ENCODE results near the gene BTN1A1. TPM values are rescaled to one million over a fixed set of nuclear protein-coding genes. Genes with fewer than 3 reads are reported as not detected.

The BTN1A1 gene
- total RNA-seq, 6 experiments from 2014 or later: not detected

- no peaks in the 10 kb centered on the region; the same call in 1 of the 2 replicates for H3K9me3 Mint-ChIP-seq
- H3K4me1 Mint-ChIP-seq (ENCODE audit: low read depth): peaks cover 33% of the 10 kb centered on the region
- no peak overlapping the region for H3K27ac Mint-ChIP-seq
- DNase-seq: no peak
- no peak overlapping the region for H3K4me3 Mint-ChIP-seq
- peaks cover 9% of the 10 kb centered on the region; the same call in 1 of the 2 replicates for H3K36me3 Mint-ChIP-seq (ENCODE audit: low read depth)
- peaks cover 7% of the 10 kb centered on the region for H3K27me3 Mint-ChIP-seq (ENCODE audit: insufficient read depth)
- TF ChIP-seq CTCF (IDR thresholded peaks at IDR 0.05): no peak
These were observed 24.7 kb downstream of the BTN1A1 start for GRCh38 chr6:26524722-26525370.

DNA sequence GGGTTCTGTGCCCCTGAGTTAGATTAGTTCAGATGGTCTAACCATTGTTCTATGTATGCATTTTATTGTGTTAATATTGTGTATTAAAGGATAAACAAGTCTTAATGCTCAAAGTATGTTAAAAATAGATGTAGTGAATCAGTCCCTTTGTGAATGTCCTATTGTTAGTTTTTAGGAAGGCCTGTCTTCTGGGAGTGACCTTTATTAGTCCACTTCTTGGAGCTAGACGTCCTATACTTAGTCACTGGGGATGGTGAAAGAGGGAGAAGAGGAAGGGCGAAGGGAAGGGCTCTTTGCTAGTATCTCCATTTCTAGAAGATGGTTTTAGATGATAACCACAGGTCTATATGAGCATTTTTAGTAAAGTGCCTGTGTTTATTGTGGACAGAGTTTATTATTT lies 25.7 kb downstream of the BTN1A1 start:
- Mint-ChIP-seq H3K27me3 (ENCODE audit: insufficient read depth) (peaks cover 7% of the 10 kb centered on the region), H3K4me1 (ENCODE audit: low read depth) (peaks cover 26% of the 10 kb centered on the region), H3K36me3 (ENCODE audit: low read depth) (peaks cover 9% of the 10 kb centered on the region; the same call in 1 of the 2 replicates), H3K9me3 (no peaks in the 10 kb centered on the region), H3K4me3 (no peak overlapping the region), H3K27ac (no peak overlapping the region)
- DNase-seq: no peak
- no peak for TF ChIP-seq CTCF (IDR thresholded peaks at IDR 0.05)

DNA sequence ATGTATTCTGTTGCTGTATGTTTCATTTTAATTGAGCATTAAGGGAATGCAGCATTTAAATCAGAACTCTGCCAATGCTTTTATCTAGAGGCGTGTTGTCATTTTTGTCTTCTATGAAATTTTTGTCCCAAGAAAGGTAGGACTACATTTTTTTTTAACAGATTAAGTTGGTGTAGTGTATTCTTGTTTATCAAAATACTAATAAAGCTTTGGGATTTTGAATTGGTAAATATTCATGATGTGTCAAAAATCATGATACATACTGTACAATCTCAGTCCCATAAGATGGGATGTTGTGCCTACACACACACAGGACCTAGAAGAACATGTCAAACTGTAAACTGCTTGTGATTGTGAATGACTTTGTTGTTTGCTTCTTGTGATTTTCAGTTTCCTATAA lies 26.8 kb downstream of the BTN1A1 start:
- Mint-ChIP-seq H3K27me3 (ENCODE audit: insufficient read depth) (no peaks in the 10 kb centered on the region; the same call in 1 of the 2 replicates), H3K4me1 (ENCODE audit: low read depth) (peaks cover 22% of the 10 kb centered on the region), H3K9me3 (no peaks in the 10 kb centered on the region)

DNA sequence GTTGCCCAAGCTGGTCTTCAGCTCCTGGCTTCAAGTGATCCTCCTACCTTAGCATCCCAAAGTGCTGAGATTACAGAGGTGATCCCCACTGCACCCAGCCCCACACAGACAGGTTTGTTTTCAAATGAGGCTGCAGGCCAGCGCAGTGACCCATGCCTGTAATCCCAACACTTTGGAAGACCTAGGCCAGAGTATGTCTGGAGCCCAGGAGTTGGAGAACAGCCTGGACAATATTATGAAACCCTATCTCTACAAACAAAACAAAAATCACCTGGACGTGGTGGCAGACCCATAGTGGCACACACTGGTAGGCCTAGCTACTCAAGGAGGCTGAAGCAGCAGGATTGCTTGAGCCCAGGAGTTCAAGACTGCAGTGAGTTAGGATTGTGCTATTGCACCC lies 30.1 kb downstream of the BTN1A1 start:
- Mint-ChIP-seq H3K36me3 (ENCODE audit: low read depth) (no peaks in the 10 kb centered on the region), H3K27me3 (ENCODE audit: insufficient read depth) (no peaks in the 10 kb centered on the region; the same call in 1 of the 2 replicates), H3K4me3 (no peak overlapping the region), H3K4me1 (ENCODE audit: low read depth) (peaks cover 23% of the 10 kb centered on the region), H3K27ac (no peak overlapping the region), H3K9me3 (no peaks in the 10 kb centered on the region)
- DNase-seq: no peak
- TF ChIP-seq CTCF (IDR thresholded peaks at IDR 0.05): no peak

More for the DNA sequence above, 26.8 kb downstream of the BTN1A1 start:
- no peak for DNase-seq
- no peak for TF ChIP-seq CTCF (IDR thresholded peaks at IDR 0.05)
- Mint-ChIP-seq H3K27ac (no peak overlapping the region), H3K4me3 (no peak overlapping the region), H3K36me3 (ENCODE audit: low read depth) (peaks cover 9% of the 10 kb centered on the region; the same call in 1 of the 2 replicates)

DNA sequence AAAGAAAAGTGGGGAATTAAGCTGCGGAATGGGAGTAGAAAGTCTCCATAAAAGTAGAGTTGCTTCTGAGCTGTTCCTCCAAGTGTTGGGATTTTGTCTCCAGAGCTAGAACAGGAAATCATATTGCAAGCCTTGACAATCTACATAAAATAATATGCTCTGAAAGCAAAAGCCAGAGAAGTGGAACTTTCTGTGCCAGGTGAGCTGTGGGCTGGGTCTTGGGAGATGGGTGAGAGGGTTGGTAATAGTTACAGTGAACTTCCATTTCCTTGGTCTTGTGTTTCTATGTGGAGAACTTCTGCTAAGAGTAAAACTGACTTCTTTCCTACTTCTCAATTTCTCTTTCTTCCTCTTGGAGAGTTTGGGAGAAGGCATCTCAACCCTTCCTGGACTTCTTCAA lies 31.8 kb downstream of the BTN1A1 start:
- peak overlapping the region; percentile 19; the same call in 1 of the 2 replicates for H3K4me3 Mint-ChIP-seq
- no peaks in the 10 kb centered on the region; the same call in 1 of the 2 replicates for H3K27me3 Mint-ChIP-seq (ENCODE audit: insufficient read depth)
- H3K27ac Mint-ChIP-seq: peak overlapping the region; percentile 82
- H3K36me3 Mint-ChIP-seq (ENCODE audit: low read depth): no peaks in the 10 kb centered on the region
- H3K4me1 Mint-ChIP-seq (ENCODE audit: low read depth): peaks cover 32% of the 10 kb centered on the region
- no peak for TF ChIP-seq CTCF (IDR thresholded peaks at IDR 0.05)
- DNase-seq: no peak
- no peaks in the 10 kb centered on the region for H3K9me3 Mint-ChIP-seq
